EL (cell line): Measurements from ENCODE around the gene CRIM1.

Experiments
- DNase-seq: peaks from one replicate; pipeline ENCODE4 v3.0.0-alpha.2; 2016

The CRIM1 gene

GRCh38 chr2:36528766-36529392 lies 173.3 kb downstream of the CRIM1 start:
- no peak for DNase-seq

GRCh38 chr2:36530178-36530982 lies 174.8 kb downstream of the CRIM1 start:
- peak; percentile 49 for DNase-seq

- DNase-seq: no peak
Observed at GRCh38 chr2:36530983-36531354, 175.4 kb downstream of the CRIM1 start.

- no peak for DNase-seq
Observed at GRCh38 chr2:36534275-36534799, 178.8 kb downstream of the CRIM1 start.

- DNase-seq: no peak
Observed at GRCh38 chr2:36535099-36535498, 179.5 kb downstream of the CRIM1 start.

- no peak for DNase-seq
Observed at GRCh38 chr2:36536776-36537175, 181.2 kb downstream of the CRIM1 start.

- no peak for DNase-seq
Observed at GRCh38 chr2:36538335-36538734, 182.8 kb downstream of the CRIM1 start.

- peak; percentile 71 for DNase-seq
Observed at GRCh38 chr2:36539631-36540030, 184.1 kb downstream of the CRIM1 start.

GRCh38 chr2:36540986-36541754 lies 185.6 kb downstream of the CRIM1 start:
- DNase-seq: no peak

GRCh38 chr2:36541891-36542595 lies 186.5 kb downstream of the CRIM1 start:
- peak; percentile 66 for DNase-seq

- DNase-seq: no peak
Observed at GRCh38 chr2:36544638-36545338, 189.2 kb downstream of the CRIM1 start.

- DNase-seq: no peak
Observed at GRCh38 chr2:36545871-36546416, 190.4 kb downstream of the CRIM1 start.

- no peak for DNase-seq
Observed at GRCh38 chr2:36547906-36548305, 192.3 kb downstream of the CRIM1 start.

- DNase-seq: no peak
Observed at GRCh38 chr2:36549165-36549574, 193.6 kb downstream of the CRIM1 start.

- no peak for DNase-seq
Observed at GRCh38 chr2:36550006-36550405, 194.4 kb downstream of the CRIM1 start.

- peak; percentile 14 for DNase-seq
Observed at GRCh38 chr2:36553683-36554082, 198.1 kb downstream of the CRIM1 start.

GRCh38 chr2:36554531-36554930 lies 199.0 kb downstream of the CRIM1 start:
- no peak for DNase-seq

GRCh38 chr2:36555789-36556188 lies 200.2 kb downstream of the CRIM1 start:
- DNase-seq: no peak

- DNase-seq: peak; percentile 85
Observed at GRCh38 chr2:36556842-36557241, 201.3 kb downstream of the CRIM1 start.

GRCh38 chr2:36559221-36559942 lies 203.8 kb downstream of the CRIM1 start:
- DNase-seq: no peak

GRCh38 chr2:36560726-36561125 lies 205.1 kb downstream of the CRIM1 start:
- DNase-seq: no peak
